Calu3 (cell line): ENCODE data around the gene MS4A12. TPM values are rescaled to one million over a fixed set of nuclear protein-coding genes. Genes with fewer than 3 reads are reported as not detected.

ENCODE experiments used
- BruUV-seq: library from RNA; stranded (reverse); fragments of 400-500 nt; replicated peaks from 2 replicates; lab custom pipeline; 2021; lab: Mats Ljungman, UMichigan
- CTCF ChIA-PET: fragments of 300-600 bp; sonication (Branson Sonifier 250); formaldehyde crosslinking; loops from one replicate; lab custom pipeline; 2022; ENCODE audit warnings: antibody characterized with exemption; lab: Charles Lee
- DNase-seq: peaks from one replicate; pipeline ENCODE4 v3.0.0; 2022
- H3K27ac Mint-ChIP-seq: one replicate; pipeline ENCODE4 v1.8.0; 2022; ENCODE audit warnings: mixed read lengths; ENCODE audit not compliant: unreplicated experiment
- H3K27me3 Mint-ChIP-seq: one replicate; pipeline ENCODE4 v1.8.0; 2022; ENCODE audit warnings: mixed read lengths; ENCODE audit not compliant: unreplicated experiment
- H3K36me3 Mint-ChIP-seq: one replicate; pipeline ENCODE4 v1.8.0; 2022; ENCODE audit warnings: mild to moderate bottlenecking, moderate library complexity, mixed read lengths; ENCODE audit not compliant: insufficient read depth, unreplicated experiment
- H3K4me1 Mint-ChIP-seq: one replicate; pipeline ENCODE4 v1.8.0; 2022; ENCODE audit warnings: mild to moderate bottlenecking, low read depth, mixed read lengths; ENCODE audit not compliant: unreplicated experiment
- H3K4me3 Mint-ChIP-seq: one replicate; pipeline ENCODE4 v1.8.0; 2022; ENCODE audit warnings: mild to moderate bottlenecking, low read depth, moderate library complexity, mixed read lengths; ENCODE audit not compliant: unreplicated experiment
- H3K9me3 Mint-ChIP-seq: one replicate; pipeline ENCODE4 v1.8.0; 2022; ENCODE audit warnings: low read depth, mixed read lengths; ENCODE audit not compliant: unreplicated experiment
- intact Hi-C: fragments of 100-400 bp; cut with micrococcal nuclease; formaldehyde crosslinking; loops from one replicate; pipeline ENCODE4 v1.10.0; 2022; ENCODE audit not compliant: unreplicated experiment
- total RNA-seq: library from RNA; stranded (reverse); gene quantifications from 2 replicates; pipeline ENCODE4 v1.2.3, GENCODE V29; 2022
- TF ChIP-seq, protein P1 (sequence below): fragments of 200-600 bp; IDR thresholded peaks from one replicate; pipeline ENCODE4 v1.8.0; 2022; ENCODE audit warnings: antibody characterized with exemption; ENCODE audit not compliant: unreplicated experiment

MS4A12 gene
- total RNA-seq, 1 experiment from 2014 or later, result not detected

DNA sequence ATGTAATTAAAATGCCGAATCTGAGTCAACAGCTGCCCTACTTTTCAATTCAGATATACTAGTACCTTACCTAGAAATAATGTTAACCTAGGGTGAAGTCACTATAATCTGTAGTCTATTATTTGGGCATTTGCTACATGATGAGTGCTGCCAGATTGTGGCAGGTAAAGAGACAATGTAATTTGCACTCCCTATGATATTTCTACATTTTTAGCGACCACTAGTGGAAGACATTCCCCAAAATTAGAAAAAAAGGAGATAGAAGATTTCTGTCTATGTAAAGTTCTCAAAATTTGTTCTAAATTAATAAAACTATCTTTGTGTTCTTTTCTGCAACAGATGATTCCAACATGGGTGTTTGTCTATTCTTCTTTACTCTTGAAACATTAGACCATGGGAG lies 22.9 kb upstream of the MS4A12 start:
- CTCF ChIA-PET, result no interaction called here
- H3K27me3 Mint-ChIP-seq, result no peaks in the 10 kb centered on the region
- H3K27ac Mint-ChIP-seq, result no peak overlapping the region
- no TSS peak for BruUV-seq
- no peak overlapping the region for H3K4me3 Mint-ChIP-seq
- H3K4me1 Mint-ChIP-seq, result no peaks in the 10 kb centered on the region
- TF ChIP-seq, protein P1, sequence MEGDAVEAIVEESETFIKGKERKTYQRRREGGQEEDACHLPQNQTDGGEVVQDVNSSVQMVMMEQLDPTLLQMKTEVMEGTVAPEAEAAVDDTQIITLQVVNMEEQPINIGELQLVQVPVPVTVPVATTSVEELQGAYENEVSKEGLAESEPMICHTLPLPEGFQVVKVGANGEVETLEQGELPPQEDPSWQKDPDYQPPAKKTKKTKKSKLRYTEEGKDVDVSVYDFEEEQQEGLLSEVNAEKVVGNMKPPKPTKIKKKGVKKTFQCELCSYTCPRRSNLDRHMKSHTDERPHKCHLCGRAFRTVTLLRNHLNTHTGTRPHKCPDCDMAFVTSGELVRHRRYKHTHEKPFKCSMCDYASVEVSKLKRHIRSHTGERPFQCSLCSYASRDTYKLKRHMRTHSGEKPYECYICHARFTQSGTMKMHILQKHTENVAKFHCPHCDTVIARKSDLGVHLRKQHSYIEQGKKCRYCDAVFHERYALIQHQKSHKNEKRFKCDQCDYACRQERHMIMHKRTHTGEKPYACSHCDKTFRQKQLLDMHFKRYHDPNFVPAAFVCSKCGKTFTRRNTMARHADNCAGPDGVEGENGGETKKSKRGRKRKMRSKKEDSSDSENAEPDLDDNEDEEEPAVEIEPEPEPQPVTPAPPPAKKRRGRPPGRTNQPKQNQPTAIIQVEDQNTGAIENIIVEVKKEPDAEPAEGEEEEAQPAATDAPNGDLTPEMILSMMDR, result no peak
- intact Hi-C loops, result loop anchor here (5.0 kb wide), 1 partner anchor 97 kb away; no protein-coding TSS in a partner anchor
- H3K9me3 Mint-ChIP-seq, result peaks cover 3% of the 10 kb centered on the region
- no peak for DNase-seq
- no peaks in the 10 kb centered on the region for H3K36me3 Mint-ChIP-seq

DNA sequence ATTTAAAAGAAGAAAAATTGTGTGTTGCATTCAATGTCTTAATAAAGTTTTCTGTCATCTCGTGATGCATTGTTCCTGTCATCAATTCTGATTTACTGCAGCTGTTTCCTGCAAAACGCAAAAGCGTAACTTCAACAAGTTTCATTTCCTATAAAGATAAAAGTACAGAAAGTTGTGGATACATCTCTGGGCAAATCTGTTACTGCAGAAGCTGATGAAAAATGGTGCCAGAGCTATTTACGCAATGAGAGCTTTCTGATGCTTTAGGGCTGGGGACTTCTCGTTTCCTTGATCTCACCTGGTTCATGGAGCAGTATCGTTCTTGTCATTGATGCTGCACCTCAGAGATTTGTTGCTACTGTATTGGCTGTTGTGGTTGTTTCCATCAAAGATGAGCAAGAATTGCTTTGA lies 15.5 kb upstream of the MS4A12 start:
- Mint-ChIP-seq H3K9me3 (peaks cover 4% of the 10 kb centered on the region), H3K27ac (no peak overlapping the region), H3K27me3 (peaks cover 21% of the 10 kb centered on the region), H3K4me1 (no peaks in the 10 kb centered on the region), H3K4me3 (no peak overlapping the region), H3K36me3 (no peaks in the 10 kb centered on the region)
- BruUV-seq, result no TSS peak
- TF ChIP-seq, protein P1, result no peak
- no peak for DNase-seq
- intact Hi-C loops, result no loop called here
- CTCF ChIA-PET, result interaction anchor here (1.9 kb wide), 1 partner anchor 114 kb away, joined by 5 read pairs; no protein-coding TSS in a partner anchor

DNA sequence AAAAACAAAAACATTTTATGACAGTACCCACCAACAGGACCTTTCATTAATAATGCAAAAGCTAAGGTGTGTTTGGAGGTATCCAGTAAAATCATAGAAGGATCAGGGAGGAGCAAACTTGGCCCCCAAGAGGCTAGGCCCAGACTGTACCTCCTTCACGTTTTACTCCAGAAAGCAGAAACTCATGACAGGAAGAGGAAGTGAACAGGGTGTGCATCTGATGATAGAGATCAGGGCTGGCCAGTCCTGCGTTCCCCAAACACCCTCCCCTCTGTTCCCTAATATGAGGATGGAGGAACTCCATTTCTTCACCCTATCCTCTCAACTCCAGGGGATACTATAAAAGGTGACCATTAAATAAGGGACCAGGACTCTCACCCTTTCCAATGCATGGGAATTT lies 10.2 kb upstream of the MS4A12 start:
- BruUV-seq, result no TSS peak
- H3K36me3 Mint-ChIP-seq, result no peaks in the 10 kb centered on the region
- H3K27ac Mint-ChIP-seq, result no peak overlapping the region
- H3K27me3 Mint-ChIP-seq, result peaks cover 20% of the 10 kb centered on the region
- H3K9me3 Mint-ChIP-seq, result no peaks in the 10 kb centered on the region
- no peak overlapping the region for H3K4me3 Mint-ChIP-seq
- DNase-seq, result no peak
- intact Hi-C loops, result no loop called here
- CTCF ChIA-PET, result no interaction called here
- H3K4me1 Mint-ChIP-seq, result no peaks in the 10 kb centered on the region
- TF ChIP-seq, protein P1, result no peak

DNA sequence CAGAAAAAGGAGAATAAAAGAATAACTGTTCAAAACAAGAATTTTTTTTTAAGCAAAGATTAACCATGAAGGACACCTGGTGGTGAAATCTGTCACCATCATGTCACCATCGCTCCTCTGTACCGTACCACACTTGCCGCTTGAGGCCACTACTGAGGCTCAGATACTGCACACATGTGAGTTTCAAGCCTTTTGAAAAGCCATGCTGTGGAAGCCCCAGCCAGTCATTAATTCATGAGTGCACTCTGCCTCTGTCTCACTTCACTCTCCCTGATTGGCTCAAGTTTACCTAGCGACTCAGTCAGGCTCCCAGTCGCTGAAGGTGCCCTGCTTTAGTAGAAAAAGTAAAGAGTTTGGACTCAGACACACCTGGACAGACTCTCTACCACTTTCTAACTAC lies 6.6 kb upstream of the MS4A12 start:
- intact Hi-C loops, result loop anchor here (1.0 to 5.0 kb wide), 3 partner anchors 123 to 221 kb away; no protein-coding TSS in a partner anchor
- peak; percentile 67 for DNase-seq

More for the DNA sequence above, 6.6 kb upstream of the MS4A12 start:
- TF ChIP-seq, protein P1, result peak; percentile 82
- Mint-ChIP-seq H3K4me3 (no peak overlapping the region), H3K9me3 (no peaks in the 10 kb centered on the region), H3K27me3 (no peaks in the 10 kb centered on the region), H3K36me3 (no peaks in the 10 kb centered on the region), H3K27ac (no peak overlapping the region), H3K4me1 (no peaks in the 10 kb centered on the region)
- CTCF ChIA-PET, result no interaction called here
- no TSS peak for BruUV-seq
